MV-4-11 (cell line): ENCODE results near the gene POP4.

Source experiments
- DNase-seq: peaks from one replicate; lab custom pipeline; 2025; lab: John Stamatoyannopoulos, UW

The POP4 gene

GRCh38 chr19:29576761-29577648, 29.1 kb upstream of the POP4 start:
- no peak for DNase-seq

DNA sequence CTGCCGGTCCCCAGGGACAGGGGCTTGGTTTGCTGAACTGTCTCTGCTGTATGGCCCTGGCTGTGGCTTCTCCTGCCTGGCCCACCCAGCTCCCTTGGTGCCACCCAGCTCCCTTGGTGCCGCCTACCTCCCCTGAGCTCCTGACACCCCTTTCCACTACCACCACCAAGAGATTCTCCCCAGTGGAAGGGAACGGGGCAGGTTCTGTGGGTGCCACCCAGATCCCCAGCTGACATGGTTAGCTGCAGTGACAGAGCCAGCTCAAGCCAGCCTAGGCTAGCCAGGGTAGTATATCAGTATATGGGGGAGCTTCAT, 28.5 kb upstream of the POP4 start:
- DNase-seq = no peak

DNA sequence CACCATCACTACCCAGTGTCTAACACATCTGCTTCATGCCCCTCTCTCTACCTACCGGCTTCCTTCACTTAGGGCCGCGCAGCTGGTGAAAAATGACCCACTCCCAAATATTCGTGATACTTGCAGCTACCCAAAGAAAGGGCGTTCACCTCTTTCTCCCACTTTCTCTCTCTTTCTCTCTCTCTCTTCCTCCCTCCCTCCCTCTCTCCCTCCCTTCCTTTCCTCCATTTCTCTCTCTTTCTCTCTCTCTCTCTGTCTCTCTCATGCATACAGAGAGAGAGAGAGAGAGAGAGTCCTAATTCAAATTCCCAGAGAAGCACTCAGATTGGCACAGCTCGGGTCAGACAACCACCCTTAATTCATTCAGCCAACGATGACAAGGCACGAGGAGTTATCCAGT, 27.7 kb upstream of the POP4 start:
- DNase-seq = no peak

GRCh38 chr19:29579308-29579910, 26.7 kb upstream of the POP4 start:
- no peak for DNase-seq

- no peak for DNase-seq
These were observed 24.7 kb upstream of the POP4 start for GRCh38 chr19:29581398-29581797.

DNA sequence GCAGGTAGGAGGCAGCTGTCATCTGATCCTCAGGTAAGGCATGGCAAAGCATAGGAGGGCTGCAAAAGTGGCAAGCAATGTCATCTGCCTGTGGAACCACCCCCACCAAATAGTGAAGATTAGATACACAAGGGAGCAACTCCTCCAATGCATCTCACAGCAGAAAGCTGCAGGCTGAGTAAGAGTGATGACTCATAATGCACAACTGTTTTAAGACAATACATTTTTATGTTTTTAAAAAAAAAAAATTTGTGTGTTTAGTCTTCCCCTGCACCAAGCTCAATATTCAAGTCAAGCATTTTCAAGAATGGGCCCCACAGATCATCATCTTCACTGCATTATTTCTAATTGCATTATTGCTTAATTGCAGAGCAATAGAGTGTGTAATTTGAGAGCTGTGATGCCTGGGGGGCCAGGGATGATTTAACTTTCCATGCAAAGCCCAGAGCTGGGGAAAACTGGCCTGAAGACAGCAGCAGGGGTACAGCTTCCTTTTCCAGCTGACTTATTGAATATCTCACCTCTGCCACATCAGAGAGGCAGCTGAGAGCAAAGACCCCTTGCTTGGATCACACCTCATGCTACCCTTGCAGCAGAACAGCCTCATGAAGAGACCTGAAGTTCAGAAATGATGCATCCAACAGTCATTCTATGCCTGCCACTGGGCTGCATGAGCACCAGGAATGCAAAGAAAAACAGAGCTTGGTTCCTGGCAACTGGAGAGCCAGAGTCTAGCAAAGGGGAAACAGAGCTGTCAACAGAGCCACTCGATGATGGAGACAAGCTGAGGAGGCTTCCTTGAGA, 22.7 kb upstream of the POP4 start:
- no peak for DNase-seq

DNA sequence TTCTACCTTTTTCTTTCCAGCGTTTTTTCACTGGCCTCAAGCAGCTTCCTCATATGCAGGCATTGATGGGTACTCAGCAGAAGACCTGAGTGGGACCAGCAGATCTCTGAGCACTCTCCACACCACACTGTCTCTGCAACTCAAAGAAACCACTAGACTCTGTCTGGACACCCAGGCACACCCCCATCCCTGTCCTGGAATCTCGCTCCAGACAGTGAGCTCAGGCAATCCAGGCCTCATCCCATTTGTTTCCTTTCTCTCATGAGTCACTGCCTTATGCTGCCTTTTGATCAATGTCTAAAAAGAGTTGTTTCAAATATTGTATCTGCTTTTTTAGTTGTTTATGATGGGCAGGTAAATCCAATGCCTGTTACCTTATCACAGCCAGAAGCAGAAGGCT, 19.7 kb upstream of the POP4 start:
- no peak for DNase-seq

DNA sequence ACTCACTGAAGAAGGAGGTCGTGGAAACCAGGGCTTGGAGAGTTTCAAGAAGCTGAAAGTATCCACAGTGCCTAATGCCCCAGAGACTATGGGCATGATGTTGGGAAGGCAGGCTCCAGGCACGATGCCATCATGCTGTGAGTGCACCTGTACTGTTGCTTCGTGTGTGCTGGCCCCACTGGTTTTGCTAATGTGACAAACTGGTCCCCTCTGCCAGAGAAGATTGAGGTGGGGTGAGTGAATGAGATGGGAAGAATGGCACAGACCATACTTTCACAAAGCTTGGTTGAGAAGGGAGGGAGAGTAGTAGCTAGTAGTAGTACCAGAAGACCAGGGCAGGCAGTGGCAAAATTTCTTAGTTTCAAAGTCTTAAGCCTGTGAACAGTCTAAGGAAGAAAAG, 19.0 kb upstream of the POP4 start:
- DNase-seq = no peak

- peak; percentile 92 for DNase-seq
These were observed 18.5 kb upstream of the POP4 start for GRCh38 chr19:29587518-29587986.

- DNase-seq = no peak
These were observed 18.0 kb upstream of the POP4 start for GRCh38 chr19:29588095-29588494.

- DNase-seq = no peak
These were observed 15.8 kb upstream of the POP4 start for GRCh38 chr19:29590278-29590677.

DNA sequence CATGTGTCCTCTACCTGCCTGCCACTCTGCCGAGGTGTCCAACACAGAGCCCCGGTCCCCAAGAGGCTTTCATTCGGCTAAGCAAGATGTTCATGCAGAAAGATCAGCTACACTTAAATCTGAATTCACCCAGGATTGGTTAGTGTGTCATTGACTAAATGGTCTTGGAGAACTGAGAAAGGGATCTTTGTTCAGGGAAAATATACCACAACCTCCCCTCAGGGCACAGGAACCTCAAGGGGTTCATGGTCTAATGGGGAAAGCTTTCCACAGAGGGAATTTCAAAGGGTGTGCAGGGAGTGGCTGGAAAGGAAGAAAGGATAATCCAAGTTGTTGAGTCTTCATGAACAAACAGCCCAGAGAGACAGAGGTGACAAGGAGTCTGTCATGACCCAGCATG, 14.4 kb upstream of the POP4 start:
- DNase-seq = no peak

DNA sequence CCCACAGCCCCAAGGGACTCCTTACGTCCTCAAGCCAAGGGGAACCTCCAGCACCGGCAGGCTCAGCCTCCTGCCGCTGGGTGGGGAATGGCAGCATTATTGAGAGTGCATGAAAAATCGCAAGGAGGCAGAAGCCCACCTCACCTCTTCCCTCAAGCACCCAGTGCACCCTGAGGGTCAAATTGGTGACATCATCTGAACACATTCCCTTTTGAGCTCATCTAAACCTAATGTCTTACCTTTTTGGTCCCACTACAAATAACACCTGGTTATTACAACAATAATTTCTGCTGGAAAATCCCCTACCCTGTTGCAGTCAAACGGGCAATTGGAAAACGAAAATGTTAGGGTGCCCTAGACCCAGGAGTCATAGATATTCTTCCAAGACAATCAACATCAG, 12.2 kb upstream of the POP4 start:
- DNase-seq = no peak

GRCh38 chr19:29596080-29596727, 9.9 kb upstream of the POP4 start:
- no peak for DNase-seq

DNA sequence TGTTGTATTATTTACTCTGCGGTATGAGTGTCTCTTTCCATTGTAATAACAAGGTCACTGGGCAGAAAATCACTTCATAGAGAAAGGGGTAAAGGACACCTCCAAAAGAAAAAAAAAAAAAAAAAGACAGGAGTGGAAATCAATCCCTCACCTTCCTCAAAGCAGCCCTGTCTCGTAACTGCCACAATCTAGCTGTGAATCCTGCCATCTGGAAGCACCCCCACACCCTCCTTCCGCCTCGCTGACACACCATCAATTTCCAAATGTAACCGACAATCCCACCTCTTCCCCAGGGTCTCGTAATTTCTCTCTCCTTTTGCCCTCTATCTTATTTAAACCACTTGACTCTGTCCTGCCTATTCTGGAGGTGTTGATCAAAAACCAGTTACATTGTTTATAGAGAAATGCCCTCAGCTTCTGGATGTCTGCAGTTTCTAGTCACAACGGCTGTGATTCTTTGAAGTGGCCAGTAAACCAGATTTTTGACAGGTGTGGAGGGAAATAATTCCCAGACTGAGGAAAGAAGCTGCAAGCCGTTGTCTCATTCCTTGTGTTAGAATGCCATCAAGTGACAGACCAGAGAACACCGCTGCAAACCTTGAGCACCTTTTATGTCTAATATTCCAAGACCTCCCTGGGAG, 9.1 kb upstream of the POP4 start:
- DNase-seq = no peak

GRCh38 chr19:29598036-29598435, 8.0 kb upstream of the POP4 start:
- no peak for DNase-seq

- DNase-seq = no peak
These were observed 7.6 kb upstream of the POP4 start for GRCh38 chr19:29598496-29598895.

DNA sequence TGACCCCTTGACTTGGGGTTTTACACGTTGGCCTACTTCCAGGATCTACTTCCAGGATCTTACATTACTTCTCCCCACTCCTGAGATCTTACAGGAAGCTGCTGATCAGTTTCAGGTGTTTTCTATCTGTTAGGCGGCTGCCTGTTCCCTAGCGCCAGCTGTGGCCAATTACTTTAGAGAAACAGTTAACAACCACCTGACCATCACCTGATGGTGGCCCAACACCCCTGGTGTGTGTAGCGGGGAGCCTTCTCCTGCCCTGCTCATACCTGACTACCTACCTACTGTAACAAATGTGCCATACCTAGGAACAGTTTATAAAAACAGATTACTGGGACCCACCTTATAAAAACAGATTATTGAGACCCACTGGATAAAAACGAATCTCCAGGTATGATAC, 2.8 kb upstream of the POP4 start:
- DNase-seq = no peak

GRCh38 chr19:29606420-29606747, 301 bp downstream of the POP4 start:
- DNase-seq = no peak

DNA sequence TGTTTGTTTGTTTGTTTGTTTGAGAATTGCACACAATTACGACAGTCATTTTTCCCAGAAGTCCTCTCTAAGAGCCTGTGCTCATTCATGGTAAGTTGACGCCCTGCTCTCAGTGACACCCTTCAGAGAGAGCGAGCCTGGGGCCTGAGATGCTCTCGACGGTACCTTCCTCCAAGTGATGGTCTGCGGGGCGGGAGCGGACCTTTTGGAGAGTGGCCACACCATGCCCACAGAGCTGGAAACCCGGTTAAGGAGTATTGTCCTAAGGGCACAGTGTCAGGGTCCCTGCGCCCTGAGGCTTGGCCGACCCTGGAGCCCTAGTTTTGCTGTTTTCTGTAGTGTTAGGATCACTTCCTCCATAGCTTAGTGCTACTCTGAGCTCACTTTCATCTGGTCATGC, 3.6 kb downstream of the POP4 start:
- no peak for DNase-seq

DNA sequence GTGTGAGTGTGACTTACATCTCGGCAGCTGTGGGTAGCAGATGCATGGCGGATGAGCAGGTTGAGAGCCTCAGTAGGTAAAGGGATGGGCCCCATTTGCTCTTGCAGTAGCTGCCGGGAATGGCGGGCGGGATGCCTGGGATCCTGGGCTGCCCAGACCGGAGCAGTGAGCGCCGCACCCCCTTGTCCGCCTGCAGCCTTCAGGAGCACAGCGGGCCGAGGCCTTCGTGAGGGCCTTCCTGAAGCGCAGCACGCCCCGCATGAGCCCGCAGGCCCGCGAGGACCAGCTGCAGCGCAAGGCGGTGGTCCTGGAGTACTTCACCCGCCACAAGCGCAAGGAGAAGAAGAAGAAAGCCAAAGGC, 4.1 kb downstream of the POP4 start:
- DNase-seq = no peak

DNA sequence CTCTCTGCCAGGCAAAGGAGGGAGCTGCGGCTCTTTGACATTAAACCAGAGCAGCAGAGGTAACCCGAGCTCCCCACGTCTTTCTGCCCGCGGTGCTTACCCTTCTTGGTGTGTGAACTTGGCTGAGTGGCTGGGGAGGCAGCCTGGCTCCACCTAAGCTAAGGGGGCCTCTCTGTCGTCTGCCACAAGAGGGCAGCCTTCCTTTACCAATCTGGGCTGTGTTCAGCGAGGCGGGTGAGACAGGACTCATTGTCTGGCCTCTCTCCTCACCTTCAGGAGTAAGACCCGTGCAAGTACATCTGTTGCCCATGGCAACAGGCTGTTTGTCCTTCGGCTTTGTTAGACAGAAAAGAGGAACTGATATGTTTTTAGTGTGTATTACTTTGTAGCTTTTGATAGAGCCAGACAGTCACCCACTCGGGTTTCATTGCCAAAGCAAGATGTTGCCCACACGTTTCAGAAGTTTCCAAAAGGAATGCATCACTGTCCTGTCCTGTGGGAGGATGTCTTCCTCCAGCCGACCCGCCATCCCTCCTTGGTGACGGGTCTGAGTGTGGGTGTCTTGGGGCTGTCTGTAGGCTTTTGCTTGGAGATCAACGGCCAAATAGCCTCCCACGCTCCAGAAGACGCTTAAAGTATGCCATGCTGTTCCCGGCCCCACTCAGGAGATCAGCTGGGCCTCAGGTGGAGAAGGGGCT, 4.6 kb downstream of the POP4 start:
- peak; percentile 91 for DNase-seq
